HepG2 (cell line): ENCODE measurements around the gene POLR3GL. TPM values are rescaled to one million over a fixed set of nuclear protein-coding genes. Genes with fewer than 3 reads are reported as not detected.
A peak's percentile ranks its signal among the peaks of the same experiment; 100 is the strongest.

ENCODE experiments used
- CREM ChIP-seq, 2 experiments: sonication (generic) in 1 of 2; formaldehyde crosslinking in 1 of 2; IDR thresholded peaks; 2 replicates each; pipeline versions ENCODE4 v1.4.0 to v1.6.1; 2016 to 2020; ENCODE audit warnings: antibody characterized with exemption in 1 of 2, mild to moderate bottlenecking in 1 of 2, missing genetic modification reagents in 1 of 2
- ERF ChIP-seq: IDR thresholded peaks from 2 replicates; pipeline ENCODE4 v1.6.1; 2018; ENCODE audit warnings: missing biosample characterization, missing genetic modification reagents
- GATAD1 ChIP-seq: IDR thresholded peaks from 2 replicates; pipeline ENCODE4 v1.6.1; 2016; ENCODE audit warnings: missing genetic modification reagents, missing compliant biosample characterization
- PHF20 ChIP-seq: sonication (generic); formaldehyde crosslinking; IDR thresholded peaks from 2 replicates; pipeline ENCODE4 v1.5.0; 2020; ENCODE audit warnings: mild to moderate bottlenecking, missing genetic modification reagents
- POGK ChIP-seq: sonication (generic); formaldehyde crosslinking; conservative IDR thresholded peaks from 2 replicates; pipeline ENCODE4 v1.8.0; 2022; ENCODE audit warnings: mild to moderate bottlenecking, moderate library complexity, missing genetic modification reagents
- RAD21 ChIP-seq: fragments of 450-650 bp; formaldehyde crosslinking; IDR thresholded peaks from 2 replicates; pipeline ENCODE4 v1.5.0; 2020; ENCODE audit warnings: mild to moderate bottlenecking
- TBL1XR1 ChIP-seq: fragments of 150-350 bp; IDR thresholded peaks from 2 replicates; pipeline ENCODE4 v1.6.1; 2014; ENCODE audit warnings: borderline replicate concordance, low read length; ENCODE audit not compliant: partially characterized antibody
- YY1 ChIP-seq: IDR thresholded peaks from 2 replicates; pipeline ENCODE4 v1.6.1; 2011; ENCODE audit warnings: low read length, low read depth, moderate library complexity, mild to moderate bottlenecking; ENCODE audit not compliant: insufficient read depth, insufficient replicate concordance
- ZBTB7A ChIP-seq: sonication (generic); formaldehyde crosslinking; IDR thresholded peaks from 2 replicates; pipeline ENCODE4 v1.8.0; 2022; ENCODE audit warnings: mild to moderate bottlenecking, missing genetic modification reagents
- ZBTB7B ChIP-seq: sonication (generic); formaldehyde crosslinking; IDR thresholded peaks from 2 replicates; pipeline ENCODE4 v1.4.0; 2020; ENCODE audit warnings: missing genetic modification reagents
- ZNF124 ChIP-seq: sonication (generic); formaldehyde crosslinking; IDR thresholded peaks from 2 replicates; pipeline ENCODE4 v1.4.0; 2020; ENCODE audit warnings: missing genetic modification reagents
- ZSCAN29 ChIP-seq: sonication (generic); formaldehyde crosslinking; conservative IDR thresholded peaks from 2 replicates; pipeline ENCODE4 v1.4.0; 2020; ENCODE audit warnings: mild to moderate bottlenecking, missing genetic modification reagents
- polyA plus RNA-seq, 8 experiments: library from polyadenylated mRNA; depleted of rRNA in 3 of 8; stranded (reverse) in 7 of 8; unstranded in 1 of 8; fragments of >200 nt; fragmentation: Illumina TruSeq in 4 of 8; extraction: Trizol in 4 of 8; gene quantifications; 2 replicates each; pipeline versions ENCODE4 v1.2.1 to v1.2.3, GENCODE V29; 2011 to 2016; ENCODE audit warnings: low read depth in 4 of 8, missing spikeins in 1 of 8, mixed read lengths in 1 of 8; ENCODE audit not compliant: insufficient read depth in 1 of 8
- total RNA-seq, 5 experiments: library from RNA; depleted of rRNA; stranded (reverse); fragments of >200 nt; fragmentation: Illumina TruSeq; extraction: Trizol; gene quantifications; 2 replicates each; pipeline ENCODE4 v1.2.3, GENCODE V29; 2016; ENCODE audit warnings: low read depth in 1 of 5
- TF ChIP-seq, protein P1 (sequence below): sonication (generic); formaldehyde crosslinking; IDR thresholded peaks from 2 replicates; pipeline ENCODE4 v1.8.1; 2023; ENCODE audit warnings: mild to moderate bottlenecking, inconsistent platforms, moderate library complexity, missing genetic modification reagents, borderline replicate concordance
- TF ChIP-seq, protein P2 (sequence below): IDR thresholded peaks from 2 replicates; pipeline ENCODE4 v1.6.1; 2016; ENCODE audit warnings: mild to moderate bottlenecking
- TF ChIP-seq, protein P3 (sequence below): sonication (generic); formaldehyde crosslinking; IDR thresholded peaks from 2 replicates; pipeline ENCODE4 v1.5.0; 2020; ENCODE audit warnings: mild to moderate bottlenecking, missing genetic modification reagents, borderline replicate concordance
- TF ChIP-seq, protein P4 (sequence below): sonication (generic); formaldehyde crosslinking; IDR thresholded peaks from 2 replicates; pipeline ENCODE4 v1.4.0; 2020; ENCODE audit warnings: missing genetic modification reagents

POLR3GL gene
- total and polyA plus RNA-seq, 2 of the 13 experiments (the other 11 are each of a cell fraction or from before 2014, with no cell fraction given) = 11.5 to 12.4 TPM

GRCh38 chr1:145964328-145965118, at the start of gene POLR3GL, which contains the start of gene ANKRD34A (continued):
- TF ChIP-seq ZNF124 (CRISPR knock-in tag) (0 out of 2 replicates have a peak, but pooled peaks have one; percentile 34), ZSCAN29 (CRISPR knock-in tag) (peak; percentile 62; the same call in 1 of the 2 replicates), GATAD1 (CRISPR knock-in tag) (peak; percentile 36; the same call in 1 of the 2 replicates), PHF20 (CRISPR knock-in tag) (peak; percentile 75), ZBTB7B (CRISPR knock-in tag) (peak; percentile 73), YY1 (peak; percentile 26), POGK (CRISPR knock-in tag) (peak; percentile 71; the same call in 1 of the 2 replicates), TBL1XR1 (no peak), CREM (IDR thresholded peaks at IDR 0.05) (0 out of 2 replicates have a peak, but pooled peaks have one; percentile 24), CREM (CRISPR knock-in tag; IDR thresholded peaks at IDR 0.05) (no peak), RAD21 (CRISPR knock-in tag) (0 out of 2 replicates have a peak, but pooled peaks have one; percentile 29), ZBTB7A (CRISPR knock-in tag) (no peak), ERF (CRISPR knock-in tag) (peak; percentile 61; the same call in 1 of the 2 replicates)
- TF ChIP-seq, protein P1, sequence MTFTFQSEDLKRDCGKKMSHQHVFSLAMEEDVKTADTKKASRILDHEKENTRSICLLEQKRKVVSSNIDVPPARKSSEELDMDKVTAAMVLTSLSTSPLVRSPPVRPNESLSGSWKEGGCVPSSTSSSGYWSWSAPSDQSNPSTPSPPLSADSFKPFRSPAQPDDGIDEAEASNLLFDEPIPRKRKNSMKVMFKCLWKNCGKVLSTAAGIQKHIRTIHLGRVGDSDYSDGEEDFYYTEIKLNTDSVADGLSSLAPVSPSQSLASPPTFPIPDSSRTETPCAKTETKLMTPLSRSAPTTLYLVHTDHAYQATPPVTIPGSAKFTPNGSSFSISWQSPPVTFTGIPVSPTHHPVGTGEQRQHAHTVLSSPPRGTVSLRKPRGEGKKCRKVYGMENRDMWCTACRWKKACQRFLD = no peak
- TF ChIP-seq, protein P2, sequence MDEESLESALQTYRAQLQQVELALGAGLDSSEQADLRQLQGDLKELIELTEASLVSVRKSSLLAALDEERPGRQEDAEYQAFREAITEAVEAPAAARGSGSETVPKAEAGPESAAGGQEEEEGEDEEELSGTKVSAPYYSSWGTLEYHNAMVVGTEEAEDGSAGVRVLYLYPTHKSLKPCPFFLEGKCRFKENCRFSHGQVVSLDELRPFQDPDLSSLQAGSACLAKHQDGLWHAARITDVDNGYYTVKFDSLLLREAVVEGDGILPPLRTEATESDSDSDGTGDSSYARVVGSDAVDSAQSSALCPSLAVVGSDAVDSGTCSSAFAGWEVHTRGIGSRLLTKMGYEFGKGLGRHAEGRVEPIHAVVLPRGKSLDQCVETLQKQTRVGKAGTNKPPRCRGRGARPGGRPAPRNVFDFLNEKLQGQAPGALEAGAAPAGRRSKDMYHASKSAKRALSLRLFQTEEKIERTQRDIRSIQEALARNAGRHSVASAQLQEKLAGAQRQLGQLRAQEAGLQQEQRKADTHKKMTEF (CRISPR knock-in tag) = peak; percentile 37; the same call in 1 of the 2 replicates
- TF ChIP-seq, protein P3, sequence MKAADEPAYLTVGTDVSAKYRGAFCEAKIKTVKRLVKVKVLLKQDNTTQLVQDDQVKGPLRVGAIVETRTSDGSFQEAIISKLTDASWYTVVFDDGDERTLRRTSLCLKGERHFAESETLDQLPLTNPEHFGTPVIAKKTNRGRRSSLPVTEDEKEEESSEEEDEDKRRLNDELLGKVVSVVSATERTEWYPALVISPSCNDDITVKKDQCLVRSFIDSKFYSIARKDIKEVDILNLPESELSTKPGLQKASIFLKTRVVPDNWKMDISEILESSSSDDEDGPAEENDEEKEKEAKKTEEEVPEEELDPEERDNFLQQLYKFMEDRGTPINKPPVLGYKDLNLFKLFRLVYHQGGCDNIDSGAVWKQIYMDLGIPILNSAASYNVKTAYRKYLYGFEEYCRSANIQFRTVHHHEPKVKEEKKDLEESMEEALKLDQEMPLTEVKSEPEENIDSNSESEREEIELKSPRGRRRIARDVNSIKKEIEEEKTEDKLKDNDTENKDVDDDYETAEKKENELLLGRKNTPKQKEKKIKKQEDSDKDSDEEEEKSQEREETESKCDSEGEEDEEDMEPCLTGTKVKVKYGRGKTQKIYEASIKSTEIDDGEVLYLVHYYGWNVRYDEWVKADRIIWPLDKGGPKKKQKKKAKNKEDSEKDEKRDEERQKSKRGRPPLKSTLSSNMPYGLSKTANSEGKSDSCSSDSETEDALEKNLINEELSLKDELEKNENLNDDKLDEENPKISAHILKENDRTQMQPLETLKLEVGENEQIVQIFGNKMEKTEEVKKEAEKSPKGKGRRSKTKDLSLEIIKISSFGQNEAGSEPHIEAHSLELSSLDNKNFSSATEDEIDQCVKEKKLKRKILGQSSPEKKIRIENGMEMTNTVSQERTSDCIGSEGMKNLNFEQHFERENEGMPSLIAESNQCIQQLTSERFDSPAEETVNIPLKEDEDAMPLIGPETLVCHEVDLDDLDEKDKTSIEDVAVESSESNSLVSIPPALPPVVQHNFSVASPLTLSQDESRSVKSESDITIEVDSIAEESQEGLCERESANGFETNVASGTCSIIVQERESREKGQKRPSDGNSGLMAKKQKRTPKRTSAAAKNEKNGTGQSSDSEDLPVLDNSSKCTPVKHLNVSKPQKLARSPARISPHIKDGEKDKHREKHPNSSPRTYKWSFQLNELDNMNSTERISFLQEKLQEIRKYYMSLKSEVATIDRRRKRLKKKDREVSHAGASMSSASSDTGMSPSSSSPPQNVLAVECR (CRISPR knock-in tag) = peak; percentile 86
- TF ChIP-seq, protein P4, sequence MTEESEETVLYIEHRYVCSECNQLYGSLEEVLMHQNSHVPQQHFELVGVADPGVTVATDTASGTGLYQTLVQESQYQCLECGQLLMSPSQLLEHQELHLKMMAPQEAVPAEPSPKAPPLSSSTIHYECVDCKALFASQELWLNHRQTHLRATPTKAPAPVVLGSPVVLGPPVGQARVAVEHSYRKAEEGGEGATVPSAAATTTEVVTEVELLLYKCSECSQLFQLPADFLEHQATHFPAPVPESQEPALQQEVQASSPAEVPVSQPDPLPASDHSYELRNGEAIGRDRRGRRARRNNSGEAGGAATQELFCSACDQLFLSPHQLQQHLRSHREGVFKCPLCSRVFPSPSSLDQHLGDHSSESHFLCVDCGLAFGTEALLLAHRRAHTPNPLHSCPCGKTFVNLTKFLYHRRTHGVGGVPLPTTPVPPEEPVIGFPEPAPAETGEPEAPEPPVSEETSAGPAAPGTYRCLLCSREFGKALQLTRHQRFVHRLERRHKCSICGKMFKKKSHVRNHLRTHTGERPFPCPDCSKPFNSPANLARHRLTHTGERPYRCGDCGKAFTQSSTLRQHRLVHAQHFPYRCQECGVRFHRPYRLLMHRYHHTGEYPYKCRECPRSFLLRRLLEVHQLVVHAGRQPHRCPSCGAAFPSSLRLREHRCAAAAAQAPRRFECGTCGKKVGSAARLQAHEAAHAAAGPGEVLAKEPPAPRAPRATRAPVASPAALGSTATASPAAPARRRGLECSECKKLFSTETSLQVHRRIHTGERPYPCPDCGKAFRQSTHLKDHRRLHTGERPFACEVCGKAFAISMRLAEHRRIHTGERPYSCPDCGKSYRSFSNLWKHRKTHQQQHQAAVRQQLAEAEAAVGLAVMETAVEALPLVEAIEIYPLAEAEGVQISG (CRISPR knock-in tag) = peak; percentile 54
